Stimulated activated CD8-positive, alpha-beta memory T cell treated with anti-CD3 and anti-CD28 coated beads, Interleukin-15, amount 100 ng/mL, for 4 hours (primary cell): ENCODE data around the gene CAMK1G.
A peak's percentile ranks its signal among the peaks of the same experiment; 100 is the strongest.

Experiments
- DNase-seq, 2 donors: peaks; one replicate each; pipeline ENCODE4 v3.0.0-alpha.2; 2020; ENCODE audit warnings: low read depth in 2 of 2

The CAMK1G gene

DNA sequence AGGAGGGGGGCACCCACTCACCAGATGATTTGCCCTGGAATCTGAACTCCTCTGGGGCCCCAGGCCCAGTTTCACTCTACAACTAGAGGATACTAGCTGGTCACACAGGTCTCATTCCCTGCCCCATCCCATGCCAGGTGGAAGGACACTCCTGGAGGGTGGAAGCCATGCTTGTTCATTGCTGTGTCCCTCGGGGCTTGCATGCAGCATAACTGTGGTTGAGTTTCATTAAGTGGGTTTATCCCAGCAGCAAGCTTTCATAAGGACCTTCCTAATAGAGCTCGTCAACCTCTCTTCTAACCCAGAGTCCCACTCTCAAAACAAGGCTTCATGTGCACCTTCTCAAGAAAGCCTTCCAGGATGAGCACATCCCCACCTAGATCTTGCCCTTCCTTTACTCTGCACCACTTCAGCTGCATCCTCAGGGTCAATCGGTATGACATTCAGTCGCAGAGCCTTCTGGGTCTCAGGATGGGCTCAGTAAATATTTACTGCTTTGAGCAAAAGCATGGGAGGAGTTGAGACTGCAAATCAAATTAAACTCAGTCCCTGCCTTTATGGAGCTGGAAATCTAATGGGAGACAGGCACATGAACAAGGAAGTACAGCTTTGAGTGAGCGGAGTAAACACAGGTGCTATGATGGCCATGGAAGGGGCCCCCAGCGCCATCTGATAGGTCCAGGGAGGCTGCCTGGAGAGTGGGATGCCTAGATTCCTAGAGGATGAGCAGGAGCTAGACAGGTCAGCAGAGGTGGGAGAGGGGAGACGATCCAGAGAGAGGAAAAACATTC, 36.4 kb downstream of the CAMK1G start:
- no peak for DNase-seq

- DNase-seq, result no peak
These were observed 37.0 kb downstream of the CAMK1G start for GRCh38 chr1:209620487-209620884.

- DNase-seq, result no peak
These were observed 37.8 kb downstream of the CAMK1G start for GRCh38 chr1:209621286-209621685.

DNA sequence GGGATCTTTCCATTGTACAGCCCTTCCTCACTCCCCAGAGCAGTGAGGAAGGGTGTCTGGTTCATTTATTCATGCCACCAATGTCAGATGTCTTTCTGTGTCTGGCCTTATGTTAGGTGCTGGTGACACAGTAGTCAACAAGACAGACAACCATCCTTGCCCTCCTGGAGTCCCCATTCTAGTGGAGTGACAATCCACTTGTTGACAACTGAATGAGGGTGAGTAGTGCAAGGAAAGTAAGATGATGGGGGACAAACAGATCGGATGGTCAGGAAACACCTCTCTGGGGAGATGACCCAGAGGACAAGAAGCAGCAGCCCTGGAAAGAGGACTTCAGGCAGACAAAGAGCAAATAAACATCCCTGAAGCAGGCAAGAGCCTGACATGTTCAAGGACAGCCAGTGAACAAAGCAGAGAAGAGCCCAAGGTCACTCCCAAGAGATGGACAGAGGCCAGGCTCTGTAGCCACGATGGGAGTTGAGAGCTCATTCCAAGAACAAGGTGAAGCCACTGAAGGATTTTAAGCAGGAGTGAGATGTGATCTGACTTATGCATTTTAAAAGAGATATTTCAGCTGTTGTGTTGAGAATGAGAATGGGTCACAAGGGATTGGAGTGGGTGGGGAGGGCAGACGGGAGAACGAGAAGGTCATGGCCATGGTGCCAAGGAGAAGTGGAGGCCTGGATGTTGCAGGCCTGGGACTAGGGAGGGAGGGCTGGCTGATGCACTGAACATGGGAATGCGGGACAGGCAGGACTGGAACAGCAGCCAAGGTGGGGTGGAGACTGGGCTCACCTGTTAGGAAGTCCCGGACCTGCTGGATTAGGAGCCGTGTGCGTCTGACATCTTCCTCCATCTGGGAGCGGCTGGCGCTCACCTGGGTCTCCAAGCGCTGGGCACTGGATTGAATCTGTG, 38.5 kb downstream of the CAMK1G start:
- DNase-seq, result no peak

GRCh38 chr1:209622841-209623829, 39.6 kb downstream of the CAMK1G start:
- no peak for DNase-seq

DNA sequence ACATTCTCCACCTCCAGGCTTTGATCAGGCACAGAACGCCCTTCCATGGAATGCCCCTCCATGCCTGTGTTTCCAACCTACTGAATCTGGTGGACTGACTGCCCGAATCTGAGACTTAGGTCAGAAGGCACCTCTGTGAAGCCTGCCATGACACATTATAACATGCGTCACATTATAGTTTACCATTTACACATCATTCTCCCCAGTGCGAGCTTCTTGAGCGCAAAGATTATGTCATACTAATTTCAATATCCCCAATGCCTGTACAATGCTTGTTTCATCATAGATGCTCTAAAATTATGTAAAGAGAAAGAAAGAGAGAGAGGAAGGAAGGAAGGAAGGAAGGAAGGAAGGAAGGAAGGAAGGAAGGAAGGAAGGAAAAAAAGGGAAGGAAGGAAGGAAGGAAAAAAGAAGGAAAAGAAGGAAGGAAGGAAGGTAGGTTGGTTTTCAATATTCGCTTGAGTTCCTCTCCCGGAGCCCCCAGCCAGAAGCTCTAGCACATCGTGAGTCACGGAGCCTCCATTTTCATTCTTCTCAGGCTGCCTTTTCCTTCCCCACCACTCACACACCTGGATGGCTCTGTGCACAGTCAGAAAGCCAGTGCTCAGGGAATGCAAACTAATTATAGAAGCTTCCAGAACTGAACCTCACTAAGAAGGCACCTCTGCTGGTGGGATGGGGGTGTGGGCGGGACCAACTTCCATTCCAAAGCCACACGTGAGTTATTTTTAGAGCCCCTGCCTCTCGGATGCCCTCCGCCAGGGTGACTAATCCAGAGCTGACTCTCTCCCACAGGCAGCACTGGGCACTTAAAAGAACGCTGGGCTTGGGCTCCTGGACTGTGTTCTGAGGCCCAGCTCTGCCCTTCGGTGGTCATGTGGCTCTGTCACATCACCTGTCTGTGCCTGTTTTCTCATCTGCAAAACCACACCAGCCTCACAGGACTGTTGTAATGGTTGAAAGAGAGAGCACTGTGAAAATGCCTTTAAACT, 41.3 kb downstream of the CAMK1G start:
- DNase-seq, result no peak

DNA sequence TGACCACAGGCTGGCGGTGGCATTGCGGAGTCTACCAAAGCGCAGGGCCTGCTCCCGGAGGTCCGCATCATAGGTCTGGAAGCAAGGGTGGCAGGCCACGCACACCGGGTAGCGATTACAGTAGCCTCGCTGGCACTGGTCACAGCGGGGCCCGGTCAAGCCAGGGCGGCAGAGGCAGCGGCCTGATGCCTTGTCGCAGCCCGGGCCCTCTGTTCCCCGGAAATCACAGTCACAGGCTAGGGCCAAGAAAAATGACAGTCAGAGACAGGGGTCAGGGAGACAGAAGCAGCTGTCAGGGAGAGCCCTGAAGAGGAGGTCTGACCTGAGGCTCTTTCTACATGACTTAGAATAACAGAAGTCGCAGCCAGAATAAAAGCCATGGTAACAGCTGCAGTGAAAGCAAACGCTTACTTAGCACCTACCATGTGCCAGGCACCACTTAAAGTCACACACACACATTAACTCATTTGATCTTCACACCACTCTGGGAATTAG, 42.3 kb downstream of the CAMK1G start:
- DNase-seq, result no peak

DNA sequence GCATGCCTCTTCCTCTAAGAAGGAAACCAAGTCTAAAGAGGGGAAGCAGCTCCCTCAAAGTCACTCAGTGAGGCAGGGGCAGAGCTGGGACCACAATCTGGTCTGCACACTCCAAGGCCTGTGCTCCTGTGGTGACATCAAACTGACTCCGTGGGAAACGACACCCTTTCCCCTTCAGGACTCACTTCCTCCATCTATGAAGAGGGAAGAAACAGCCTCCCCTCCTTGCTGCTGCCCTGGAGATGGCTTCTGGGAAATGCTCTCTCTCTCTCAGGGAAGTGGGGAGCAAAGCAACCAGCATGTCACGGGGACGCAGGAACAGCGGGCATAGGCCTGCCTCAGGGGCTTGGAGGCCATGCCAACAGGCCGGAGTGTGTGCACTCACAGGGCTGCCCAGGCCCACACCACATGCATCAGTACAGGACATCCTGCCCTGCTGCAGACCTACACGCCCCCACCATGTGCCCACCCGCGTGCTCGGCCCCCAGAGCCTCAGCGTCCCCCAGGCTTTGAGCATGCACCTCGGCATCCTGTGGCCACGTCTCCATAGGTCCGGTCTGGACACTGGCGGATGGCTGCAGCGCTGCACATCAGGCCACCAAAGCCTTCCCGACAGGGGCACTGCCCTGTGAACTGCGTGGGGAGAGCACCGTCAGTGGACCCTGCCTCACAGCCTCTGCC, 43.0 kb downstream of the CAMK1G start:
- no peak for DNase-seq

DNA sequence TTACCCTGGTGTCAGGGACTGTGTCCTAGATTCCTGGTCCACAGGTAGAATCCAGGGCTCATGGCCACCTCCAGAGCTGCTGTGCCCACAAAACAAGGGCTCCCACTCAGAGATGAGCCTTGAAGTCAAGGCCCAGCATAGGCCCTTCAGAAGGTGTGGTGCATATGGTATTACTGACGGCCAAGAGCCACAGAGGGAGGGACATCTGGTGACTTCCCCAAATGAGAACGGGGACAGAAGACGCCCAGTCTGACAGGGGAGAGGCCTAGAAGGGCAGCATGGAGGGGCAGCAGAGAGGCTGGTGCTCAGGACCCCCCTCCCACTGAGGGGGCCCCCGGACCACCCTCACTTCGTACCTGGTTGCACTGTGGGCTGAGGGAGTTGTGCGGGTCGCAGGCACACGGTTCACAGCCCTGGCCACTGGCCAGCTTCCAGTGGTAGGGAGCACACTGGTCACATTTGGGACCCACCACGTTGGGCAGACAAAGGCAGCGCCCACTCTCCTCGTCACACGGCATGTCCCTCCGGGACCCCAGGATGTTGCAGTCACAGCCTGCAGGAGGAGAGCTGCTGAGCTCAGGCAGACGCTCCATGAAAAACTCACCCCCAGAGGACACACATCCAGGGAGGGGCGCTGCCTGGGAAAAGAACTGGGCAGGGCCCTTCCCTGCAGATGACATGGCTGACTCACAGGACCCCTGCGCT, 43.7 kb downstream of the CAMK1G start:
- no peak for DNase-seq

- peak; percentile 45 to 54 for DNase-seq
These were observed 44.2 kb downstream of the CAMK1G start for GRCh38 chr1:209627732-209628196.

DNA sequence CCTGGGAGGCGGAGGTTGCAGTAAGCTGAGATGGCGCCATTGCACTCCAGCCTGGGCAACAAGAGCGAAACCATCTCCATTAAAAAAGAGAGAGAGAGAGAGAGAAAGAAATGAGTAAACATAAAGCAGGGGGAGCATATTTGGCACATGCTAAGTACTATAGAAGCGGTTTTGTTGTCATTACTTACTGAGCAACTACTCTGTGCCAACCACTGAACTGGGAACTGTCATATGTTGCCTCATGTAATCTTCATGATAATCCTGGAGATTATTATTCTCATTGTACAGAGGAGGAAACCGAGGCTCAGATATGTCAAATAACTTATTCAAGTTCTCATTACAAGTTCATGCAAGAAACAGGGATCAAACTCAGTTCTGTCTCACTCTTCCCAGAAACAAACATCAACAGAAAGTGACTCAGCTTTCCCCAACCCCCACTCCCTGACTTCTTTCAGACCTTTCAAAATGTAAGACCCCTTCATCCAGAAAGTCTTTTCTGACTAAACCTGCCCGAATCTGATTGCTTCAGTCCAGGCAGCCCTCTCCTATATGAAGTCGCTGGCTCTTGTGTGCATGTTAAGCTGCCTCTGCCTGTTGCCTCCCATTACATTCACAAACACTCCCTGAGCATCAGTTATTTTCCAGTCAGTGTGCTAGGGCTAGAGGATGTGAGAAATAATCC, 45.2 kb downstream of the CAMK1G start:
- DNase-seq, result no peak

DNA sequence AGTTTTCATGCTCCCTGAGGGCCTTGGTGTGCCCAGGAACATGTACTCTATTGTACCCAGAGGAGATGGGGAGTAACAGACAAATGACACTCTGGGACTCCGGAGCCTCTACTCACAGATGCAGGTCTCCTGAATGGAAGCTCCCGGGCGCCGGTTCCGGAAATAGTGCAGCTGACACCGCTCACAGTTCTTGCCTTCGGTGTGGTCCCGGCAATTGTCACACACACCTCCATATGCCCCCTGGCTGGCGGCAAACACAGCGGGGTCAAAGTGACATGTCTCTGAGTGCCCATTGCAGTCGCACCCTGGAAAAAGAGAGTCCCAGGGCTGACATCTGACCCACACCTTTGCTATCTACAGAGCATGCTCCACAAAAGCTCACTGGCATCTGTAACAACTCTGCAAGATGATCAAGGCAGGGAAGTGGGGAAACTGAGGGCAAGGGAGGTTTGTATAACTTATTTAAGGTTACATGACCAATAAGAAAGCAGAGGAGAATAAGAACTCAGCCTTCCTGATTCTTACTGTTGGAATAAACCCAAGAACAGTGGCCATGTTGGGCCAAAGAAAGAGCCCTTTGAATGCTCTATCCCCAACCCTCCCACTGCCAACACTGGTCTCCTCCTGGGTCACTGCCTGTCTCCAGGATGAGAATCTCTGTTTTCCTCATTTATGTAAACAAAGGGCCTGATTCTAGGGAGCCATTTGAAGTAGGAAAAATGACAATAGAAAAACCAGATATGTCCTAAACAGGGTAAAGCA, 46.3 kb downstream of the CAMK1G start:
- DNase-seq, result no peak

DNA sequence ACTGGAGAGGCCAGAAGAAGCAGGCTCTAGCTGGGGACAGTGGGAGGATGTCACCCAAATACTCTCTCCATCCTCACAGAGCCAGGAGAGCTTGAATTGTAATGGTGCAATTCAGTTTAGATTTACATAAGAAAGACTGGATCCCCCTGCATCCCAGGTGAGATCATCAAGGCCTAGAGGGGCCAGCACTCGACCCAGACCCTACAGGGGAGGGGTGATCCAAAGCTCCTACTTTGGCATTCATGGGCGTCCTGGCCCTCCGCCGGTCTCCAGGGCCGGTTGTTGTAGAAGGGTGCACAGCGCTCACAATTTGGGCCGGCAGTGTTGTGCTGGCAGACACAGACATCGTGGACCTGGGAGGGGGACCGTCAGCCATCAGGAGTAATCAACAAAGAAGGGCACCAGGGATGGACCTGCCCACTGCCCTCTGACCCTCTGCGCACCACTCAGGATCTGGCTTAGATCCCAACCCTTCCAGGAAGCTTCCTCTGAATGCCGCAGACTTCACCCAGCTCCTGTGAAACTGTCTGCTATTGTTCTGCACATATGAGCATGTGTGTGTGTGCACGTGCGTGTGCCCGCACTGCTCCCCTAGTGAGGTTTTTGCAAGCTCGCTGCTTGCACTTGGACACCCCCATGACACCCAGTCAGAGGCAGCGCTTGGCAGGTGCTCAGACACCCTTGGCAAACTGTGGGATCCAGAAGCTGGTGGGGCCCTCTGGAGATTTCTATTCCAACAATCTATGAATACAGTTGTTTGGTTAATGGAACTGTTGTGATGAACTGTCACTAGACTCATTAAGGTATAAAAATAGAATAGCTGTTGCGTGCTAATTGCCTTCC, 47.1 kb downstream of the CAMK1G start:
- DNase-seq, result no peak

- DNase-seq, result no peak
These were observed 50.0 kb downstream of the CAMK1G start for GRCh38 chr1:209633335-209633997.

- DNase-seq, result no peak
These were observed 50.7 kb downstream of the CAMK1G start for GRCh38 chr1:209634005-209634737.
